VCaP (cell line): ENCODE measurements around the gene AP4M1.

Experiments used
- H3K27ac ChIP-seq: fragments of 450-650 bp; 2 replicates; pipeline ENCODE4 v1.5.1; 2017
- TF ChIP-seq, protein P1 (sequence below): fragments of 450-650 bp; conservative IDR thresholded peaks from 2 replicates; pipeline ENCODE4 v1.5.1; 2017; ENCODE audit warnings: mild to moderate bottlenecking, moderate library complexity

The AP4M1 gene

DNA sequence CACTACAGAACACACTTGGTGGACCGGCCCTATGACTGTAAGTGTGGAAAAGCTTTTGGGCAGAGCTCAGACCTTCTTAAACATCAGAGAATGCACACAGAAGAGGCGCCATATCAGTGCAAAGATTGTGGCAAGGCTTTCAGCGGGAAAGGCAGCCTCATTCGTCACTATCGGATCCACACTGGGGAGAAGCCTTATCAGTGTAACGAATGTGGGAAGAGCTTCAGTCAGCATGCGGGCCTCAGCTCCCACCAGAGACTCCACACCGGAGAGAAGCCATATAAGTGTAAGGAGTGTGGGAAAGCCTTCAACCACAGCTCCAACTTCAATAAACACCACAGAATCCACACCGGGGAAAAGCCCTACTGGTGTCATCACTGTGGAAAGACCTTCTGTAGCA is 37.3 kb upstream of the AP4M1 start:
- no peak overlapping the region for H3K27ac ChIP-seq
- TF ChIP-seq, protein P1, sequence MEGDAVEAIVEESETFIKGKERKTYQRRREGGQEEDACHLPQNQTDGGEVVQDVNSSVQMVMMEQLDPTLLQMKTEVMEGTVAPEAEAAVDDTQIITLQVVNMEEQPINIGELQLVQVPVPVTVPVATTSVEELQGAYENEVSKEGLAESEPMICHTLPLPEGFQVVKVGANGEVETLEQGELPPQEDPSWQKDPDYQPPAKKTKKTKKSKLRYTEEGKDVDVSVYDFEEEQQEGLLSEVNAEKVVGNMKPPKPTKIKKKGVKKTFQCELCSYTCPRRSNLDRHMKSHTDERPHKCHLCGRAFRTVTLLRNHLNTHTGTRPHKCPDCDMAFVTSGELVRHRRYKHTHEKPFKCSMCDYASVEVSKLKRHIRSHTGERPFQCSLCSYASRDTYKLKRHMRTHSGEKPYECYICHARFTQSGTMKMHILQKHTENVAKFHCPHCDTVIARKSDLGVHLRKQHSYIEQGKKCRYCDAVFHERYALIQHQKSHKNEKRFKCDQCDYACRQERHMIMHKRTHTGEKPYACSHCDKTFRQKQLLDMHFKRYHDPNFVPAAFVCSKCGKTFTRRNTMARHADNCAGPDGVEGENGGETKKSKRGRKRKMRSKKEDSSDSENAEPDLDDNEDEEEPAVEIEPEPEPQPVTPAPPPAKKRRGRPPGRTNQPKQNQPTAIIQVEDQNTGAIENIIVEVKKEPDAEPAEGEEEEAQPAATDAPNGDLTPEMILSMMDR, result no peak

DNA sequence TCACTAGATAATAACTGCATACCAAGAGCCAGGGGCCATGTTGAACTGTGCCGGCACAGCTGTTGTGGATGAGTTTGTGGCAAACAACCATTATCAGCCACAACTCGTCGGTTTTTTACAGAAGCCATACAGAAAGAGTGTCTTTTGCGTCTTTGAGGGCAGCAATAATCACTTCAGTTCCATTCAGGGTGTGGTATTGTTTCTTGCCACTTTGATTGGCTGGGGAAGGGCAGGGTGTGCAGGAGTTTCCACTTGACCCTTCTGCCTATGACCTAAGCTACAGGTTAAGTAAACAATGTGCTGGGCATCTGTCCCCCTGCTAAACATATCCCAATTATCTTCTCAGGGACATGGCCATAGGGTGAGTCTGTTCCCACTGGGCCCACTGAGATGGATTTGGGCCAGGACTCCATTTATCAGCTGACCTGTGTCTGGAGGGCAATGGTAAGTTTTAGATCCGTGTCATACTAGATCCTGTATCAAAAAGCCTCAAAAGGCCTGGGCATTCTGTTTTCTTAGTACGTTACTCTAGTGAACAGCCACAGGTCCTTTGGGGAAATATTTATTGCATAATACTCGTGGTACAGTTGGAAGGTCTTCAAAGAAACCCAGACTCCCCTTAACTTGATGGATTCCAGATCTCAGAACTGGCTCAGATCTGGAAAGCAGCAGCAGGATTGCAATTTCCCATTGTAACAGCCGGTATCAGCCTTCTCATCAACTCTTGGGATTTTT is 35.8 kb upstream of the AP4M1 start:
- TF ChIP-seq, protein P1, result no peak
- no peak overlapping the region for H3K27ac ChIP-seq

DNA sequence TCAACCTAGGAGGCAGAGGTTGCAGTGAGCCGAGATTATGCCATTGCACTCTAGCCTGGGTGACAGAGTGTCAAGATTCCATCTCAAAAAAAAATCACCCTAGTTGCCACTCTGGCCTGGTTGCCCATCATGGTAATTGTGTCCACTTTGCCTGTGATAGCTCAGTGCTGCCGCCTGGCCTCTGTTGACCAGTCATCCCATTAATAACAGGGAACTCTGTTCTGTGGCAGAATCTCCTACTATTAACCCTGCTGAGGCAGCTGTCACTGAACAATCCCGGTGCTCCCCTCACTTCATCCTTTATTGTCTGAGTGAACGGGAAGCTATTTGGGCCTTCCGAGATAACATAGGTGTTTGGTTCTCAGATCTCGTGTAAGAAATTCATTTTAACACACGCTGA is 34.5 kb upstream of the AP4M1 start:
- TF ChIP-seq, protein P1, result 0 out of 2 replicates have a peak, but pooled peaks have one; percentile 10
- no peak overlapping the region; the same call in 1 of the 2 replicates for H3K27ac ChIP-seq

DNA sequence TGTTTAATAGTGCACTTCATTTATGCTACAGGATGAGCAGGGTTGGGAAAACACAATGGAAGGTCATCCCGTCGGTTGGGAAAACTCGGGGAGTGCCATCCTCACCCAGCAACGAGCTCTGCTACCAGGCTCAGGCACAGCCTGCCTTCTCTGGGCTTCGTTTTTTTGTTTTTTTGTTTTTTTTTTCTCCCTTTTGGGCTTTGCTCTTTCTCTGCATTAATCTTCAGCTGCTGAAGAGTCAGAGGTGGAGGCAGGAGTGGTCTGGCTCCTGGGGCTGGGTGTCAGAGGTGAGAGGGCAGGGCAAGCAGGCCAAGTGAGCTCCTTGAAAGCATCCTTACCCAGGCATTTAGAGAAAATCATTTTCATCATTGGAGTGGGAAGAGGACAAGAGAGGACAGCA is 31.5 kb upstream of the AP4M1 start:
- TF ChIP-seq, protein P1, result no peak
- H3K27ac ChIP-seq, result no peak overlapping the region

DNA sequence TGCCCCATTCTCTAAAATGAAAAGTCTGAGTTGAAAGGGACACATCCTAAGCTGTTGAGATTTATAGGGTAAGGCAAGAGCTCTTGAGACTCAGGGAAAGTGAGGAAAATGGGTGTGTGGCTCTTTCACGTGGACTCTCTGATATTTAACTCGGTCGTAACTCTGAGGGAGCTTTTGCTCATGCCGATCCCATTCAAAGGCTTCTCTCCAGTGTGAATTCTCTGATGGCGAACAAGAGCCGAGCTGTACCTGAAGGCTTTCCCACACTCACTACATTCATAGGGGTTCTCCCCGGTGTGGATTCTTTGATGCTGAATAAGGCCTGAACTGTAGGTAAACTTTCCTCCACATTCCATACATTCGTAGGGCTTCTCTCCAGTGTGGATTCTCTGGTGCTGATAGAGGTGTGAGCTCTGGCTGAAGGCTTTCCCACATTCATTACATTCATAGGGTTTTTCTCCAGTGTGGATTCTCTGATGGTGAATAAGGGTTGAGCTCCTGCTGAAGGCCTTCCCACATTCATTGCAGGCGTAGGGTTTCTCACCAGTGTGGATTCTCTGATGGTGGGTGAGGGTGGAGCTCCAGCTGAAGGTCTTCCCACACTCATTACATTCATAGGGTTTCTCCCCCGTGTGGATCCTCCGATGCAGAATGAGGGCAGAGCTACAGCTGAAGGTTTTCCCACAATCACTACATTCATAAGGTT is 30.3 kb upstream of the AP4M1 start:
- H3K27ac ChIP-seq, result no peak overlapping the region
- TF ChIP-seq, protein P1, result no peak

DNA sequence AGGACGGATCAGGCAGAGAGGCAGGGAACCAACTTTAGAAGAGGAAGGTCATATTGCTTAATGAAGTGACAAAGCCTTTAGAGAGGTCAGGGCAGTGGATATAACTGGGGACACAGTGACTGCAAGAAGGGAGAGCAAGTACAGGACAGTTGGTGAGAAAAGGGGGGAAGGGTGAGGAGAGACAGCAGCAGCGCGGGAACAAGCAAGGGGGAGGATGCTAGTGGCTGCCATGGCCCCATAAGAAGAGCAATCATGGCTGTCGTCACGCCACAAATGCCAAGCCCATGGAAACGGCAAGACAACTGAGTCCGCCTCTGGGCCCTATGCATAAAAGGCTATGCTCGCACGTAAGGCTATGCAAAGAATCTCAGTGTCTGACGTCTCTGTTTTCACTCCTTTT is 29.0 kb upstream of the AP4M1 start:
- H3K27ac ChIP-seq, result no peak overlapping the region
- TF ChIP-seq, protein P1, result no peak

DNA sequence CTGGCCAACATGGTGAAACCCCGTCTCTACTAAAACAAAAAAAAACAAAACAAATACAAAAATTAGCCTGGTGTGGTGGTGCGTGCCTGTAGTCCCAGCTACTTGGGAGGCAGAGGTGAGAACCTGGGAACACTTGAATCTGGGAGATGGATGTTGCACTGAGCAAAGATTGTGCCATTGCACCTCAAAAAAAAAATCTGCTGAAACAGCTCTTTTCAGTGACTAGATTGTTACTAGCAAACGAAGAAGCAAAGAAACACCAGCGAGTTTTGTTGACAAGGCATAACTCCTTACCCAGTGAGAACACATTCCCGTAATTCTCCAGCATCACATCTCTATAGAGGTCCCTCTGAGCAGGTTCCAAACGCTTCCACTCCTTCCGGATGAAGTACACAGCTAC is 26.6 kb upstream of the AP4M1 start:
- H3K27ac ChIP-seq, result no peak overlapping the region
- TF ChIP-seq, protein P1, result no peak
